GM19043 (cell line): ENCODE measurements around the gene BRD3OS.

Experiments
- ATAC-seq: cut with Tn5 transposase; IDR thresholded peaks from one replicate; pipeline ENCODE4 v1.9.1; 2021; ENCODE audit warnings: low read depth; ENCODE audit not compliant: unreplicated experiment

Gene BRD3OS

GRCh38 chr9:134076644-134077043 lies 51.4 kb downstream of the BRD3OS start:
- no peak for ATAC-seq
